ENCODE measurements around the gene CMAS. TPM values are rescaled to one million over a fixed set of nuclear protein-coding genes. Genes with fewer than 3 reads are reported as not detected.
A peak's percentile ranks its signal among the peaks of the same experiment; 100 is the strongest.

The CMAS gene
- total and polyA plus RNA-seq, 2 of the 8 experiments (the other 6 are each of a cell fraction or from before 2014, with no cell fraction given), result 13.2 to 59.8 TPM

- 98% methylated on average over 5 of the region's 5 CpGs; no CpG with 5 or more reads in 1 of the 2 experiments for WGBS, 2 experiments (ENCODE audit: extremely low coverage in 1 of 2, insufficient coverage in 1 of 2, insufficient read length in 1 of 2, insufficient replicate concordance in 2 of 2, low coverage in 1 of 2, low lambda C conversion rate in 2 of 2, missing lambda C conversion rate in 1 of 2)
- Histone ChIP-seq H3K23me2 (ENCODE audit: low read depth, low read length) (no peaks in the 10 kb centered on the region), H3K4me2 (ENCODE audit: insufficient read depth in 1 of 2, low read depth in 2 of 2, low read length in 2 of 2) (no peak overlapping the region), H4K8ac (ENCODE audit: extremely low read depth, insufficient read depth, low read length) (peak overlapping the region; percentile 53; the same call in 1 of the 2 replicates), H3K27ac (ENCODE audit: low read depth, low read length) (no peak overlapping the region), H3K27me3 (replicated peaks in 1 of 4; ENCODE audit: control insufficient read depth in 3 of 4, extremely low read depth in 1 of 4, insufficient read depth in 3 of 4, low read length in 3 of 4) (no peaks in the 10 kb centered on the region), H2BK15ac (ENCODE audit: low read length) (no peak overlapping the region), H4K20me1 (replicated peaks in 1 of 2; ENCODE audit: control insufficient read depth in 1 of 2, insufficient read depth in 2 of 2, low read length in 2 of 2) (no peaks in the 10 kb centered on the region), H3K18ac (ENCODE audit: extremely low read depth, low read length) (no peak overlapping the region), H2BK120ac (replicated peaks; ENCODE audit: low read depth, low read length) (no peak overlapping the region), H3K9me3 (ENCODE audit: insufficient read depth in 2 of 2, low read depth in 1 of 2, low read length in 1 of 2) (no peaks in the 10 kb centered on the region), H2BK5ac (ENCODE audit: low read depth, low read length) (no peak overlapping the region), H4K5ac (ENCODE audit: insufficient read length, low read depth, low read length) (no peak overlapping the region), H4K91ac (replicated peaks; ENCODE audit: insufficient read length, low read length) (peak overlapping the region; percentile 40), H3K23ac (ENCODE audit: insufficient read length) (no peak overlapping the region), H3K4ac (replicated peaks; ENCODE audit: insufficient read length, low read depth, low read length) (peak overlapping the region; percentile 83), H3K4me3 (ENCODE audit: extremely low read depth in 1 of 4, insufficient read depth in 2 of 4, low read depth in 3 of 4, low read length in 4 of 4) (no peak overlapping the region), H3K4me1 (replicated peaks in 1 of 4; ENCODE audit: control insufficient read depth in 3 of 4, insufficient read depth in 4 of 4, low read length in 3 of 4) (no peaks in the 10 kb centered on the region), H2BK12ac (ENCODE audit: low read depth, low read length) (peak overlapping the region; percentile 50; the same call in 1 of the 2 replicates), H2AK5ac (ENCODE audit: low read depth, low read length) (no peak overlapping the region), H3K36me3 (ENCODE audit: control insufficient read depth in 2 of 4, insufficient read depth in 4 of 4, low read length in 3 of 4) (no peaks in the 10 kb centered on the region), H3K9ac (replicated peaks in 1 of 4; ENCODE audit: extremely low read depth in 1 of 4, low read depth in 3 of 4, low read length in 3 of 4) (no peak overlapping the region), H2AFZ (ENCODE audit: low read length) (peak overlapping the region; percentile 95; the same call in 1 of the 2 replicates), H3K56ac (replicated peaks; ENCODE audit: insufficient read length, low read depth, low read length) (no peak overlapping the region), H3K14ac (ENCODE audit: insufficient read length) (no peak overlapping the region), H2BK20ac (ENCODE audit: low read length) (0 out of 2 replicates have a peak overlapping the region, but pooled peaks have one; percentile 18), H3K79me1 (ENCODE audit: low read depth, low read length) (no peaks in the 10 kb centered on the region), H3K79me2 (ENCODE audit: control insufficient read depth in 1 of 2, insufficient read depth in 2 of 2, low read length in 2 of 2) (no peaks in the 10 kb centered on the region)
- TF ChIP-seq RFX5 (IDR thresholded peaks at IDR 0.05; ENCODE audit: borderline replicate concordance, low read depth, low read length), result no peak
- no peak for TF ChIP-seq TAF7 (optimal IDR thresholded peaks at IDR 0.05; ENCODE audit: borderline replicate concordance, low read depth, low read length)
- no peak for TF ChIP-seq CBX8 (IDR thresholded peaks at IDR 0.05; ENCODE audit: borderline replicate concordance, low read depth, low read length)
- TF ChIP-seq ASH2L (IDR thresholded peaks at IDR 0.05; ENCODE audit: low read length), result no peak
- TF ChIP-seq MAFK (IDR thresholded peaks at IDR 0.05; ENCODE audit: low read depth, low read length), result no peak
- no peak for TF ChIP-seq BACH1 (IDR thresholded peaks at IDR 0.05; ENCODE audit: low read length)
- TF ChIP-seq TBP (IDR thresholded peaks at IDR 0.05; ENCODE audit: low read depth, low read length), result no peak
- no peak for TF ChIP-seq BCL11A (IDR thresholded peaks at IDR 0.05; ENCODE audit: low read depth in 2 of 2, low read length in 2 of 2)
- TF ChIP-seq CBX5 (IDR thresholded peaks at IDR 0.05; ENCODE audit: low read depth, low read length), result no peak
- no peak for TF ChIP-seq SUZ12 (IDR thresholded peaks at IDR 0.05; ENCODE audit: low read length)
- TF ChIP-seq CHD1 (IDR thresholded peaks at IDR 0.05; ENCODE audit: low read depth, low read length), result no peak
- no peak for TF ChIP-seq FOSL1 (IDR thresholded peaks at IDR 0.05; ENCODE audit: insufficient read depth, low read depth, low read length)
- no peak for TF ChIP-seq SP1 (IDR thresholded peaks at IDR 0.05; ENCODE audit: low read depth, low read length)
- FAIRE-seq (no peak), DNase-seq (ENCODE audit: low read depth in 1 of 2, low spot score in 2 of 2) (no peak)
- ChIA-PET POLR2A (ENCODE audit: partially characterized antibody) (interaction anchor here (1.4 kb wide), 1 partner anchor 234 kb away, joined by 3 read pairs; no protein-coding TSS in a partner anchor), CTCF (ENCODE audit: partially characterized antibody) (interaction anchor here (0.7 to 5.1 kb wide), 25 partner anchors 11 to 404 kb away, joined by 3 to 29 read pairs (median 4); no protein-coding TSS in a partner anchor)
These were observed 55.8 kb downstream of the CMAS start for GRCh38 chr12:22101749-22102243.
